OCI-LY3 (cell line): ENCODE measurements around the gene KLHDC2.

Source experiments
- EZH2phosphoT487 ChIP-seq: fragments of 200-600 bp; shearing (Covaris generic); IDR thresholded peaks from 2 replicates; pipeline ENCODE4 v1.6.1; 2018; ENCODE audit warnings: antibody characterized with exemption, mixed run types, low read depth
- TF ChIP-seq, protein P1 (sequence below): fragments of 200-600, 300-600 bp; sonication (generic); IDR thresholded peaks from 2 replicates; pipeline ENCODE4 v1.5.1; 2014; ENCODE audit warnings: antibody characterized with exemption, low read length, low read depth

- TF ChIP-seq, protein P1, sequence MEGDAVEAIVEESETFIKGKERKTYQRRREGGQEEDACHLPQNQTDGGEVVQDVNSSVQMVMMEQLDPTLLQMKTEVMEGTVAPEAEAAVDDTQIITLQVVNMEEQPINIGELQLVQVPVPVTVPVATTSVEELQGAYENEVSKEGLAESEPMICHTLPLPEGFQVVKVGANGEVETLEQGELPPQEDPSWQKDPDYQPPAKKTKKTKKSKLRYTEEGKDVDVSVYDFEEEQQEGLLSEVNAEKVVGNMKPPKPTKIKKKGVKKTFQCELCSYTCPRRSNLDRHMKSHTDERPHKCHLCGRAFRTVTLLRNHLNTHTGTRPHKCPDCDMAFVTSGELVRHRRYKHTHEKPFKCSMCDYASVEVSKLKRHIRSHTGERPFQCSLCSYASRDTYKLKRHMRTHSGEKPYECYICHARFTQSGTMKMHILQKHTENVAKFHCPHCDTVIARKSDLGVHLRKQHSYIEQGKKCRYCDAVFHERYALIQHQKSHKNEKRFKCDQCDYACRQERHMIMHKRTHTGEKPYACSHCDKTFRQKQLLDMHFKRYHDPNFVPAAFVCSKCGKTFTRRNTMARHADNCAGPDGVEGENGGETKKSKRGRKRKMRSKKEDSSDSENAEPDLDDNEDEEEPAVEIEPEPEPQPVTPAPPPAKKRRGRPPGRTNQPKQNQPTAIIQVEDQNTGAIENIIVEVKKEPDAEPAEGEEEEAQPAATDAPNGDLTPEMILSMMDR: no peak
- no peak for TF ChIP-seq EZH2phosphoT487
Observed at GRCh38 chr14:49733836-49734235, 34.1 kb upstream of the KLHDC2 start.
